Spleen (tissue), 11 donors: ENCODE measurements around the gene TMEM145. TPM values are rescaled to one million over a fixed set of nuclear protein-coding genes. Genes with fewer than 3 reads are reported as not detected.
A peak's percentile ranks its signal among the peaks of the same experiment; 100 is the strongest.

Experiments used
- DNase-seq: peaks from one replicate; pipeline ENCODE4 v3.0.0-alpha.2; 2020
- H3K27ac ChIP-seq, 8 donors: fragments of 200-600 bp; sonication (generic) in 7 of 8; 1 replicate in 4 of 8; 2 replicates in 4 of 8; pipeline versions ENCODE4 v1.5.0 to v1.8.0; 2016 to 2021; ENCODE audit warnings: inconsistent platforms in 4 of 8, mild to moderate bottlenecking in 4 of 8, moderate library complexity in 1 of 8
- H3K27me3 ChIP-seq, 7 donors: fragments of 200-600 bp; sonication (generic) in 6 of 7; replicated peaks in 1 of 7; 1 replicate in 4 of 7; 2 replicates in 3 of 7; pipeline versions ENCODE4 v1.5.0 to v1.8.0; 2016 to 2021; ENCODE audit warnings: inconsistent platforms in 3 of 7, mild to moderate bottlenecking in 1 of 7
- H3K36me3 ChIP-seq, 6 donors: fragments of 200-600 bp; sonication (generic) in 5 of 6; 1 replicate in 4 of 6; 2 replicates in 2 of 6; pipeline versions ENCODE4 v1.5.0 to v1.8.0; 2016 to 2021; ENCODE audit warnings: inconsistent platforms in 2 of 6
- H3K4me1 ChIP-seq, 6 donors: fragments of 200-600 bp; sonication (generic) in 5 of 6; 1 replicate in 3 of 6; 2 replicates in 3 of 6; pipeline versions ENCODE4 v1.5.0 to v1.8.0; 2016 to 2021; ENCODE audit warnings: inconsistent platforms in 3 of 6
- H3K4me3 ChIP-seq, 8 donors: fragments of 200-600 bp; sonication (generic) in 7 of 8; 1 replicate in 4 of 8; 2 replicates in 4 of 8; pipeline versions ENCODE4 v1.5.0 to v1.8.0; 2016 to 2021; ENCODE audit warnings: inconsistent platforms in 4 of 8, mild to moderate bottlenecking in 4 of 8, moderate library complexity in 2 of 8
- H3K9me3 ChIP-seq, 8 donors: fragments of 200-600 bp; sonication (generic) in 7 of 8; 1 replicate in 4 of 8; 2 replicates in 4 of 8; pipeline versions ENCODE4 v1.5.0 to v1.8.0; 2016 to 2021; ENCODE audit warnings: inconsistent platforms in 4 of 8
- POLR2A ChIP-seq, 3 donors: fragments of 450-650 bp; IDR thresholded peaks; one replicate each; pipeline ENCODE4 v1.5.1; 2017; ENCODE audit warnings: antibody characterized with exemption in 3 of 3, mild to moderate bottlenecking in 1 of 3
- POLR2AphosphoS5 ChIP-seq, 3 donors: sonication (generic); formaldehyde crosslinking; IDR thresholded peaks; one replicate each; pipeline ENCODE4 v1.5.1; 2017; ENCODE audit warnings: antibody characterized with exemption in 3 of 3
- WGBS, 5 donors: extraction: QIAGEN DNeasy Blood & Tissue Kit in 3 of 5; methylation state at CpG; one replicate each; pipeline versions ENCODE4 v1.1.5 to v1.1.7; 2013 to 2018; 5-methylcytosine and 5-hydroxymethylcytosine counted together
- intact Hi-C: fragments of 100-400 bp; cut with DNase I; formaldehyde crosslinking; loops from one replicate; pipeline ENCODE4 v1.15.0; 2023; ENCODE audit warnings: low total_unique reads
- polyA plus RNA-seq, 3 donors: library from polyadenylated mRNA; stranded (reverse); fragments of 200-250 nt; gene quantifications; one replicate each; pipeline ENCODE4 v1.2.1, GENCODE V29; 2013
- total RNA-seq, 7 donors: library from RNA; depleted of rRNA in 3 of 7; stranded (reverse); fragments of >200 nt in 3 of 7; fragmentation: NEBNext Ultra II Directional in 4 of 7; extraction: Animal tissue kit (Norgen Biotek cat#: 25700) in 4 of 7; gene quantifications; one replicate each; pipeline versions ENCODE4 v1.1.0 to v1.2.1, GENCODE V29; 2016 to 2021
- TF ChIP-seq, protein P1 (sequence below), 11 experiments: fragments of 200-600 bp in 7 of 11; fragments of 450-650 bp in 4 of 11; sonication (generic) in 4 of 11; IDR thresholded peaks in 8 of 11; conservative IDR thresholded peaks in 3 of 11; 1 replicate in 7 of 11; 2 replicates in 4 of 11; pipeline versions ENCODE4 v1.4.0 to v1.8.0; 2016 to 2021; ENCODE audit warnings: antibody characterized with exemption in 11 of 11, inconsistent platforms in 4 of 11, mild to moderate bottlenecking in 1 of 11
- donor health status: healthy with polysubstance abuse.
- donor health status: DM: no; HTN: no; CAD: no; lungs with moderate emphysema.
- donor health status: DM: no; HTN: no; CAD: no.
- donor health status: Bipolar disorder and iron deficiency.
- donor health status: healthy.
- donor health status: DM: no; HTN: no; CAD: no.
- donor health status: DM: yes; HTN: yes; CAD: no.

Gene TMEM145
- total and polyA plus RNA-seq, 10 donors, result 0.13 to 2.3 (median 0.73) TPM; not detected in 1

DNA sequence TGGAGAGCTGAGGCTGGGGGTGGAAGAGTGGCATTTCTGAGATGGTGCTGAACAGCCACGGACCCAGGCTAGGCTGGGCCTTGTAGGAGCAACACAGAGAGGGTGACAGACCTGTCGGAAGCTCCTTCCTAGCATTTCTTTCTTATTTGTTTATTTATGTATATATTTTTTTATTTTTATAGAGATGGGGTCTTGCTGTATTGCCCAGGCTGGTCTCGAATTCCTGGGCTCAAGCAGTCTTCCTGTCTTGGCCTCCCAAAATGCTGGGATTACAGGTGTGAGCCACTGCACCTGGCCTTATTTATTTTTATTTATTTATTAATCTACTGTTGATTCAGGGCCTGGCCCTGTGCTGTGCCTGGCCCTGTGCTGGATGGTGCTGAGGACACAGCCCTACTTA lies 37.6 kb upstream of the TMEM145 start:
- peaks cover 0 to 66% (median 33%) of the 10 kb centered on the region in 6 donors for H3K36me3 ChIP-seq
- no peak overlapping the region for H3K4me3 ChIP-seq
- no peak for TF ChIP-seq POLR2A (IDR thresholded peaks at IDR 0.05)
- TF ChIP-seq POLR2AphosphoS5 (IDR thresholded peaks at IDR 0.05), result no peak
- TF ChIP-seq, protein P1, sequence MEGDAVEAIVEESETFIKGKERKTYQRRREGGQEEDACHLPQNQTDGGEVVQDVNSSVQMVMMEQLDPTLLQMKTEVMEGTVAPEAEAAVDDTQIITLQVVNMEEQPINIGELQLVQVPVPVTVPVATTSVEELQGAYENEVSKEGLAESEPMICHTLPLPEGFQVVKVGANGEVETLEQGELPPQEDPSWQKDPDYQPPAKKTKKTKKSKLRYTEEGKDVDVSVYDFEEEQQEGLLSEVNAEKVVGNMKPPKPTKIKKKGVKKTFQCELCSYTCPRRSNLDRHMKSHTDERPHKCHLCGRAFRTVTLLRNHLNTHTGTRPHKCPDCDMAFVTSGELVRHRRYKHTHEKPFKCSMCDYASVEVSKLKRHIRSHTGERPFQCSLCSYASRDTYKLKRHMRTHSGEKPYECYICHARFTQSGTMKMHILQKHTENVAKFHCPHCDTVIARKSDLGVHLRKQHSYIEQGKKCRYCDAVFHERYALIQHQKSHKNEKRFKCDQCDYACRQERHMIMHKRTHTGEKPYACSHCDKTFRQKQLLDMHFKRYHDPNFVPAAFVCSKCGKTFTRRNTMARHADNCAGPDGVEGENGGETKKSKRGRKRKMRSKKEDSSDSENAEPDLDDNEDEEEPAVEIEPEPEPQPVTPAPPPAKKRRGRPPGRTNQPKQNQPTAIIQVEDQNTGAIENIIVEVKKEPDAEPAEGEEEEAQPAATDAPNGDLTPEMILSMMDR (IDR thresholded peaks at IDR 0.05 in 8 of 11, conservative IDR thresholded peaks at IDR 0.05 in 3 of 11), result no peak
- no peak for DNase-seq
- no peaks in the 10 kb centered on the region for H3K9me3 ChIP-seq
- H3K27me3 ChIP-seq, result no peaks in the 10 kb centered on the region
- intact Hi-C loops, result no loop called here
- H3K27ac ChIP-seq, result peak overlapping the region in 4 of 8 donors; percentile 6 to 97 (median 56)
- H3K4me1 ChIP-seq, result peaks cover 59 to 100% (median 85%) of the 10 kb centered on the region in 6 donors
- 88 to 94% (median 89%) methylated on average over 3 of the region's 3 CpGs for WGBS, 5 donors

- Histone ChIP-seq H3K4me3 (no peak overlapping the region), H3K27me3 (no peaks in the 10 kb centered on the region), H3K27ac (peak overlapping the region in 5 of 8 donors; percentile 9 to 99 (median 97)), H3K9me3 (no peaks in the 10 kb centered on the region), H3K4me1 (peaks cover 54 to 100% (median 85%) of the 10 kb centered on the region in 6 donors), H3K36me3 (peaks cover 0 to 66% (median 33%) of the 10 kb centered on the region in 6 donors)
- DNase-seq, result no peak
- WGBS, 5 donors, result 32 to 55% (median 41%) methylated on average over 3 of the region's 3 CpGs
- TF ChIP-seq, protein P1 (IDR thresholded peaks at IDR 0.05 in 8 of 11, conservative IDR thresholded peaks at IDR 0.05 in 3 of 11), result no peak
- no peak for TF ChIP-seq POLR2A (IDR thresholded peaks at IDR 0.05)
- TF ChIP-seq POLR2AphosphoS5 (IDR thresholded peaks at IDR 0.05), result no peak
- intact Hi-C loops, result no loop called here
Measured at GRCh38 chr19:42276284-42276683, 36.8 kb upstream of the TMEM145 start.

- H3K4me1 ChIP-seq, result peaks cover 54 to 100% (median 85%) of the 10 kb centered on the region in 6 donors
- H3K27ac ChIP-seq, result peak overlapping the region in 5 of 8 donors; percentile 95 to 99 (median 97)
- DNase-seq, result no peak
- WGBS, 5 donors, result 59 to 90% (median 85%) methylated on average over 4 of the region's 4 CpGs
- H3K36me3 ChIP-seq, result peaks cover 0 to 62% (median 32%) of the 10 kb centered on the region in 6 donors
- no peaks in the 10 kb centered on the region for H3K27me3 ChIP-seq
- H3K9me3 ChIP-seq, result no peaks in the 10 kb centered on the region
- no peak overlapping the region for H3K4me3 ChIP-seq
- TF ChIP-seq POLR2A (IDR thresholded peaks at IDR 0.05), result no peak
- no peak for TF ChIP-seq POLR2AphosphoS5 (IDR thresholded peaks at IDR 0.05)
- TF ChIP-seq, protein P1 (IDR thresholded peaks at IDR 0.05 in 8 of 11, conservative IDR thresholded peaks at IDR 0.05 in 3 of 11), result no peak
- intact Hi-C loops, result no loop called here
Measured at GRCh38 chr19:42276821-42277220, 36.3 kb upstream of the TMEM145 start.

DNA sequence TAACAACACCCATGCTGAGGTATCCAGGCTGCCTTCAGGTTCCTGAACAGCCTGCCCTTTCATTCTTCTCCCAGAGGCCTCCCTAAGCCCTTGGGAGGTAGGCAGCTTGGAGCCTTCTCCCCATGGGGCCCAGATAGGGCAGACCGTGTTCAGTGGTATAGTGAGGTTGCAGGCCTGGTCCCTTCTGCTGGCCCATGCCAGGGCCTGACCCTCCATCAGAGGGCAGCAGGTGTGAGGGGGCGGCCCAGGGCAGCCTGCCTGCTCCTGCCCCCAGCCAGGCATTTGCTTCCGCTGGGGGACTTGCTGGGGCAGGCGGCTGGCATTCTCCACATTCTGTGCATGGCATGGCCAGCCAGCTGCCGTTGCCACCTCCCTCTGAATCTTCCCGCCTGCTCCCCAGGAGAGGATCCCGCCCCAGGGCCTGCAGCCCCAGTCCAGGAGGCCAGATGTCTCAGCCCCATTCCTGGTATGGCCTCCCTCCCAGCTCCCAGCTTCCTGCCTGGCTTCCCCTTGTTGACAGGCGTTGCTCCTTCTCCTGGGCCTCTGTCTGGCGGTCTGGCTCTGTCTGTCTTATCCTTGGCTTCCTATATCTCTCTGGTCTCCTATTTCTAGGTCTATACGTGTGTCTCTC lies 35.2 kb upstream of the TMEM145 start:
- DNase-seq, result peak; percentile 79

More for the DNA sequence above, 35.2 kb upstream of the TMEM145 start:
- WGBS, 5 donors, result 56 to 72% (median 59%) methylated on average over 6 to 10 of the region's 10 CpGs
- no peaks in the 10 kb centered on the region for H3K9me3 ChIP-seq
- peak overlapping the region; percentile 9 to 99 (median 96) for H3K27ac ChIP-seq
- TF ChIP-seq POLR2A (IDR thresholded peaks at IDR 0.05), result no peak
- TF ChIP-seq POLR2AphosphoS5 (IDR thresholded peaks at IDR 0.05), result peak; percentile 29 to 58 (median 46)
- no peaks in the 10 kb centered on the region for H3K27me3 ChIP-seq
- intact Hi-C loops, result no loop called here
- H3K4me3 ChIP-seq, result no peak overlapping the region
- H3K4me1 ChIP-seq, result peaks cover 65 to 100% (median 91%) of the 10 kb centered on the region in 6 donors
- H3K36me3 ChIP-seq, result peaks cover 0 to 51% (median 21%) of the 10 kb centered on the region in 6 donors
